Motor neuron (in vitro differentiated cells): ENCODE measurements around the gene RUVBL2. TPM values are rescaled to one million over a fixed set of nuclear protein-coding genes. Genes with fewer than 3 reads are reported as not detected.
"Not testable (repeated sequence)": the region's sequence is repeated elsewhere in the genome, so short reads cannot be mapped to it uniquely, and the experiment has no call there.

Experiments used
- ATAC-seq, 8 experiments: fragments of 200-7000 bp; cut with Tn5 transposase; replicated peaks in 6 of 8; 2 replicates each; pipeline ENCODE4 v1.8.0; 2021; ENCODE audit warnings: mild to moderate bottlenecking in 8 of 8, moderate library complexity in 8 of 8
- H3K27ac ChIP-seq, 2 donors: fragments of 250-450 bp; sonication (Bioruptor Pico); 2 replicates each; pipeline ENCODE4 v1.9.0; 2021; ENCODE audit warnings: antibody characterized with exemption in 2 of 2, mild to moderate bottlenecking in 2 of 2, moderate library complexity in 1 of 2
- H3K4me1 ChIP-seq, 2 donors: fragments of 250-450 bp; sonication (Bioruptor Pico); replicated peaks in 1 of 2; 2 replicates each; pipeline ENCODE4 v1.6.1; 2021; ENCODE audit warnings: antibody characterized with exemption in 2 of 2, mild to moderate bottlenecking in 2 of 2, moderate library complexity in 1 of 2
- H3K4me3 ChIP-seq, 5 donors: fragments of 250-450 bp; sonication (Bioruptor Pico); 2 replicates each; pipeline ENCODE4 v1.9.0; 2021; ENCODE audit warnings: antibody characterized with exemption in 5 of 5, mild to moderate bottlenecking in 5 of 5, moderate library complexity in 4 of 5
- WGBS, 10 experiments: fragments of 450-650 bp; shearing (Covaris generic); methylation state at CpG; one replicate each; pipeline ENCODE4 v1.0.0; 2022; 5-methylcytosine and 5-hydroxymethylcytosine counted together
- in situ Hi-C, 9 experiments: fragments of 400-800 bp; cut with MboI; loops; one replicate each; pipeline ENCODE4 v1.15.0; 2021; ENCODE audit warnings: low sequenced_read_pairs in 9 of 9, low pct_unique_long_range_greater_than_20kb in 2 of 9; ENCODE audit not compliant: unreplicated experiment in 9 of 9
- total RNA-seq, 8 experiments: library from RNA; unstranded; fragments of 300-600 nt; gene quantifications; 2 replicates each; pipeline versions ENCODE4 v1.2.3 to v1.2.4, GENCODE V29; 2022

The RUVBL2 gene
- total RNA-seq, 8 experiments from 2014 or later, result 113 to 181 (median 145) TPM

DNA sequence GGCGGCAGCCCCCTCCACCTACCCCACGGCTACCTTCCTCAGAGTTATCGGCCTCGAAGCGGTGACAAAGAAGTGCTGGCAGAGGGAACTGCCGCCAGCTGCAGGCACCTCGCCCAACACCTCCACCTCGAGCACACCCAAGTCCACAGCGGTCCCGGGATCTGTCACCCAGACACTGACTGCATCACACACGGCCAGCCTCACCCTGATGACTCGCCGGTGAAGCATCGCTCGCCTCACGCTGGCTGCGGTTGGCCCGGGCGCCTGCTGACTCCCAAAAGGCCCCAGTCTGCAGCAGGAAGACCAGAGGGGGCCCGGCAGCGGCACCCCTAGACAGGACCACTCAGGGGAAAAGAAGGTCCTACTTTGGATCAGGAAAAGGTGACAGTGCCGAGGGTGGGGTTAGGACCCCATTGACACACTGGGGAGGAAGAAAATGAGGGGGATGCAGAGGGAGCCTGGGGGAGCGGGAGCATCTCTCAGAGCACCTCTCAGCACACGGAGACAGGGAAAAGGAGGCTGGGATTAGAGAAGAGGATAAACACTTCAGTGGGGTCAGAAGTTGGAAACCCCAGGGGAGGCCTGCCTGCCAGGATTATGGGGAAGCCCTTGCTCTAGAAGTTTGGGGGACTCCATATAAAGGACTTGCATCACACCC is 56.8 kb downstream of the RUVBL2 start:
- ATAC-seq, result peak in 4 of 8 experiments; percentile 23 to 65 (median 38)

DNA sequence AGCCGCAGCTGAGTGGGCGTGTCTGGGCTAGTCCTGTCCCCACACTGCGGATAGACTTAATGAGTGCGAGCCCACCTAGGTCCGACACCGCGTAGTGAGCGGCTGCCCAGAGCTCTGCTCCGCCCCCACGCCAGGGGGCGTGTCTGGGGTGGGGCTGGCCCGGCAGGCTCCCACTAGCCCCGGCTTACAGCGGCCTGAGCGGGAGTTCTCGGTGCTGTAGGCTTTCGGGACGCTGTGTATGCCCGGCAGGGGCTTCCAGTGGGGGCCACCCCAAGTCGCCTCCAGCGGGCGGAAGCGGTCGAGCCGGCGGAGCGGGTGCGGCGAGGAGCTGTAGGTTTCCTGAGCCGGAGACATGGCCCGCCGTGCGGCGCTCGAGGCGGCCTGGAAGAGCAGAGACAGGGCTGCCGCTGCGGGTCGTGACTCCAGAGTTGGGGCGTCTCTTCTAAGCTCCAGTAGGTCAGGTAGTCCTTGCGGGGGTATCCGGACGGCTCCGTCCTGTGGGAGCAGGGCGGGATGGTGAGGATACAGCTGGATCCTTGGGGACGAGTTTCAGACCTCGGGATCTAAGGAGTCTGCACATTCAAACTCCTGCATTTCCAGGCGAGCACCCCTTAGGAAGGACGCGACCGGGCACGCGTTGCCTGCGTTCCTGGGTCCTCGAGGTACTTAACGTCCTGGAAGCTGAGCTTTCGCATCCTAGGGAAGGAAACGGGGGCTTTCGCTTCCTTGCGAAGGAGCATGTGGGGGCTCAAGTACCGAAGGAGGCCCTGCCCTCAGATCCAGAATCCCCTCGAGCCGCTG is 62.6 kb downstream of the RUVBL2 start:
- ATAC-seq, result peak; percentile 75 to 90 (median 80)
- peaks cover 0 to 24% of the 10 kb centered on the region in 2 donors for H3K4me1 ChIP-seq
- no peak overlapping the region for H3K27ac ChIP-seq
- in situ Hi-C loops, result no loop called here
- WGBS, 10 experiments, result 0 to 4% (median 0%) methylated on average over 1 to 23 of the region's 63 CpGs; no CpG with 5 or more reads in 4 of the 10 experiments
- peak overlapping the region in 4 of 5 donors; percentile 6 to 31 (median 19) for H3K4me3 ChIP-seq

More for the DNA sequence above, 56.8 kb downstream of the RUVBL2 start:
- H3K4me3 ChIP-seq, H3K4me1 ChIP-seq, in situ Hi-C loops, H3K27ac ChIP-seq: not testable (repeated sequence)
- WGBS, 10 experiments, result 0 to 69% methylated on average over 2 to 14 of the region's 24 CpGs; no CpG with 5 or more reads in 8 of the 10 experiments

GRCh38 chr19:49056902-49057596 is 63.4 kb downstream of the RUVBL2 start:
- ATAC-seq, in situ Hi-C loops, H3K27ac ChIP-seq: not testable (repeated sequence)
- WGBS, 10 experiments, result 0 to 40% (median 14%) methylated on average over 1 to 10 of the region's 34 CpGs; no CpG with 5 or more reads in 5 of the 10 experiments
- Histone ChIP-seq H3K4me3 (peak overlapping the region in 2 of 5 donors; percentile 29 to 31), H3K4me1 (peaks cover 0 to 24% of the 10 kb centered on the region in 2 donors)

DNA sequence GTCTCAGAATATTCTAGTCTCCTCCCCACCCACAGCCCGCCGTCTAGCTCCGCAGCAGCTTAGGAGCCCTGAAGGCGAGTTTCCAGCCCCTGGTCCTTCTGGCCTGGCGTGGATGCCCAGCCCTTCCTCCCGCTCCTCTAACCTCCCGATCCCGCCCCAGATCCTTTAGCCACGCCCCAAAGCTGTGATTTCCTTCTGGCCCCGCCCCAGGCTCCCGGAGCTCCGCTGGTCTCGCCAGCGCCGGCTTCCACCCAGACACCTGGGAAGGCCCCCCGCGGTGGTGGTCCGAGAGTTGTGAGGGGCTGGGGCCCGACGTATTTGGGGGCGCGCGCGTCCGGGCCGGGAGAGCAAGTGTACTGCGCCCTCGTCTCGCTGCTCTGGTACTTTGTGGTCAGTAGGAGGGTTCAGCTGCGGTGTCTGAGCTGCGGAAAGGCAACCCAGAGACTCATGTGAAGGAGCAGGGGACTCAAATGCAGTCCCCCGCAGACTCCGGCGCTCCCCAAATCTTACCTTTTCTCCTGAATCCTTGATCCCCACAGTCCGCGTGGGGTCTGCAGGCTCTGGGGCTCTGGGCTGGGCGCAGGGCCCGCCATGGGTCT is 64.0 kb downstream of the RUVBL2 start, which contains the start of gene CGB7:
CGB7 (minus strand) TSS at position 114 of the 599 bp plus-strand sequence. CDS start 2,374 bp downstream, outside the sequence.
- peak within 1 kb of the TSS; percentile 2 to 31 (median 23) for H3K4me3 ChIP-seq
- H3K4me1 ChIP-seq, result peaks cover 0 to 24% of the 10 kb centered on the region in 2 donors
- 0% methylated on average over 4 of the region's 38 CpGs; no CpG with 5 or more reads in 9 of the 10 experiments for whole genome bisulfite sequencing, 10 experiments
- no peak within 1 kb of the TSS for H3K27ac ChIP-seq
- ATAC-seq, result peak; percentile 65 to 75 (median 70)
- in situ Hi-C loops, result no loop called here

DNA sequence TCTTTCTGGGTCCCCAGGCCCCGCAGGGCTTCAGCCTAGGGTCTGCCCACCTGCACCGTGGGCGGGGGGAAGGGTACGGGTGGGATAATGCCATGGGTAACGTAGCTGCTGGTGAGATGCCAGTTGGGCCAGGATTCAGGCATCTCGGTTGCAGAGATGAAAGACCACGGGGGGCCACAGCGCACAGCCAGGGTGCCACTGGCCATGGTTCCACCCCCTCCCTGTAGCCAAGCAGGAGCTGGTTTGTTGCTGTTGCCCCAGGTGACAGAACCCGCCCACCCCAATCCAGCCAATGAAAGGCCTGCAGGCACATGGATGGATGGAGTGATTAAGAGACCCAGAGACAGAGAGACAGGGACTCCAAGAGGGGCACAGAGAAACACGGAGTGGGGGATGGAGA is 64.9 kb downstream of the RUVBL2 start:
- H3K27ac ChIP-seq, result no peak overlapping the region
- WGBS, 10 experiments, result 20 to 60% (median 58%) methylated on average over 1 to 3 of the region's 10 CpGs; no CpG with 5 or more reads in 7 of the 10 experiments
- in situ Hi-C loops, result no loop called here
- peak in 4 of 8 experiments; percentile 13 to 31 (median 21) for ATAC-seq
- H3K4me3 ChIP-seq, result no peak overlapping the region
- H3K4me1 ChIP-seq, result peaks cover 0 to 24% of the 10 kb centered on the region in 2 donors

- Histone ChIP-seq H3K27ac (no peak overlapping the region), H3K4me3 (no peak overlapping the region)
- ATAC-seq, result no peak
These were observed 65.4 kb downstream of the RUVBL2 start for GRCh38 chr19:49059053-49059452.

GRCh38 chr19:49061000-49061399 is 67.3 kb downstream of the RUVBL2 start:
- no CpG with 5 or more reads among the region's 2 CpGs for WGBS, 10 experiments
- H3K4me1 ChIP-seq, result peaks cover 7 to 30% of the 10 kb centered on the region in 2 donors
- in situ Hi-C loops, result no loop called here
- no peak overlapping the region for H3K4me3 ChIP-seq
- no peak for ATAC-seq
- H3K27ac ChIP-seq, result no peak overlapping the region

More at GRCh38 chr19:49059053-49059452, 65.4 kb downstream of the RUVBL2 start:
- H3K4me1 ChIP-seq, result peaks cover 0 to 24% of the 10 kb centered on the region in 2 donors
- in situ Hi-C loops, result no loop called here
- 15 to 93% (median 73%) methylated on average over 1 to 7 of the region's 9 CpGs for WGBS, 10 experiments

GRCh38 chr19:49061445-49061844 is 67.8 kb downstream of the RUVBL2 start:
- no peak for ATAC-seq

DNA sequence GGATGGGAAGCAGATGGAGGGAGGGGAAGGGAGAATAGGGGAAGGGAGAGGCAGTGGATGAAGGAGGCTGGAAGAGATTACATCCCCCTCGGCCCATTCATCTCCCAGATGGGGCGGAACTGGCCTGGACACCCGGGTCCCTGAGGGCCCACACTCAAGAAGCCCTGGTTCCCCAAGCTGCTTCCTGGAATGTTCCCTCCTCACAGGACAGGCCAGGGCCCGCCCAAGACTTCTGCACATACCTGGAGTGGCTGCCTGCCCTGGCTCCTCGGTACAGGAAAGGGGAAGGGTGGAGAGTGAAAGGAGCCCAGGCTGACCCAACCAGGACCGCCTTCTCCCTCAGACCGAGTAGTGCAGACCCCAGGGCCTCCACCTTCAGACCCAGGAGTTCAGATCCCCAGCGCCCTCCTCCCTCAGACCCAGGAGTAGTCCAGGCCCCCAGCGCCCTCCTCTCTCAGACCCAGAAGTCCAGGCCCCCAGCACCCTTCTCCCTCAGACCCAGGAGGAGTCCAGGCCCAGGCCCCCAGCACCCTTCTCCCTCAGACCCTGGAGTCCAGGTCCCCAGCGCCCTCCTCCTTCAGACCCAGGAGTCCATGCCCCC is 70.4 kb downstream of the RUVBL2 start:
- Histone ChIP-seq H3K4me3 (no peak overlapping the region), H3K4me1 (peaks cover 7 to 9% of the 10 kb centered on the region in 2 donors), H3K27ac (no peak overlapping the region)
- 0 to 100% (median 52%) methylated on average over 1 to 3 of the region's 10 CpGs; no CpG with 5 or more reads in 6 of the 10 experiments for WGBS, 10 experiments
- in situ Hi-C loops, result no loop called here
- ATAC-seq, result peak in 2 of 8 experiments; percentile 1 to 2

More at GRCh38 chr19:49061445-49061844, 67.8 kb downstream of the RUVBL2 start:
- WGBS, 10 experiments, result 80 to 100% (median 100%) methylated on average over 1 to 2 of the region's 25 CpGs; no CpG with 5 or more reads in 7 of the 10 experiments
- no peak overlapping the region for H3K4me3 ChIP-seq
- H3K4me1 ChIP-seq, result peaks cover 7 to 26% of the 10 kb centered on the region in 2 donors
- in situ Hi-C loops, result no loop called here
- H3K27ac ChIP-seq, result no peak overlapping the region

DNA sequence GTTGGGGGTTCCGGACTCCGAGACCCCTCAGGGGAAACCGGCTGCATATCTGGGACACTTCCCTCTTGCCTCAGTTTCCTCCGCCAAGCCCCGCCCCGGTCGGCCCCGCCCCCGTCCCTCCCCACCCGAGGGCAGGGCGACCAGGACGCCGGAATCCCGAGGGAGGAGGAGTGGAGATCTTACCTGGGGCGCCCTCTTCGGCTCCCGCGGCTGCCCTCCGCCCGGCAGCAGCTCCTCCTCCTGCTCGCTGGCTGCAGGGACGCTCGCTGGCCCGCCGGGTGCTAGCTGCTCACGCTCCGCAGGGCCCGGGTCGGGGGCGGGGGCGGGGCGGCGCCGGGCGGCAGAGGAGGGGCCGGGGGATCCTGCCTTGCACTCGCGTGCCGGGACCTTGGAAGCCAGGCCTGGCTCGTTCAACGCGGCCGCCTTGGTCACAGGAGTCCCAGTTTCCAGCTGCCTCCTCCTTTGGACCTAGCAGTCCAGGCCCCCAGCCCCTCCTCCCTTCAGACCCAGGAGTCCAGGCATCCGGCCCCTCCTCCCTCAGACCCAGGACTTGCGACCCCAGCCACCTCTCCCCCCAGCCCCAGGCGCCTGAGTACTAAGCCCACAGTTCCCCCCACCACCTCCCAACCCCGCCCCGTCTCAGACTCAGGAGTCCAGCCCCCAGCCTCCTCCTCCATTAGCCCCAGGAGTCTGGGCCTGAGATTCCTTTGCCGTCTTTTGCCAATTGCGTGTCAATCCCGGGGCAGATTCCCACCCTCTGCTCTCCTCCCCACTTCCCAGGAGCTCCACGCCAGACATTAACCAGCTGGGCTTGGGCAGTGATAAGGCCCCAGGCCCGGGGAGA is 71.3 kb downstream of the RUVBL2 start, which contains the start of gene NTF4:
NTF4 (minus strand) TSS at position 51 of the 844 bp plus-strand sequence. CDS start 2,821 bp downstream, outside the sequence.
- Histone ChIP-seq H3K4me3 (peak within 1 kb of the TSS in 2 of 5 donors; percentile 5 to 18), H3K4me1 (peaks cover 7 to 9% of the 10 kb centered on the region in 2 donors), H3K27ac (no peak within 1 kb of the TSS)
- WGBS, 10 experiments, result 0 to 14% methylated on average over 1 to 2 of the region's 53 CpGs; no CpG with 5 or more reads in 8 of the 10 experiments
- in situ Hi-C loops, result no loop called here
- ATAC-seq, result peak; percentile 31 to 92 (median 90)
